ENCODE results near the gene PET100.

PET100 gene, protein sequence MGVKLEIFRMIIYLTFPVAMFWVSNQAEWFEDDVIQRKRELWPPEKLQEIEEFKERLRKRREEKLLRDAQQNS

DNA sequence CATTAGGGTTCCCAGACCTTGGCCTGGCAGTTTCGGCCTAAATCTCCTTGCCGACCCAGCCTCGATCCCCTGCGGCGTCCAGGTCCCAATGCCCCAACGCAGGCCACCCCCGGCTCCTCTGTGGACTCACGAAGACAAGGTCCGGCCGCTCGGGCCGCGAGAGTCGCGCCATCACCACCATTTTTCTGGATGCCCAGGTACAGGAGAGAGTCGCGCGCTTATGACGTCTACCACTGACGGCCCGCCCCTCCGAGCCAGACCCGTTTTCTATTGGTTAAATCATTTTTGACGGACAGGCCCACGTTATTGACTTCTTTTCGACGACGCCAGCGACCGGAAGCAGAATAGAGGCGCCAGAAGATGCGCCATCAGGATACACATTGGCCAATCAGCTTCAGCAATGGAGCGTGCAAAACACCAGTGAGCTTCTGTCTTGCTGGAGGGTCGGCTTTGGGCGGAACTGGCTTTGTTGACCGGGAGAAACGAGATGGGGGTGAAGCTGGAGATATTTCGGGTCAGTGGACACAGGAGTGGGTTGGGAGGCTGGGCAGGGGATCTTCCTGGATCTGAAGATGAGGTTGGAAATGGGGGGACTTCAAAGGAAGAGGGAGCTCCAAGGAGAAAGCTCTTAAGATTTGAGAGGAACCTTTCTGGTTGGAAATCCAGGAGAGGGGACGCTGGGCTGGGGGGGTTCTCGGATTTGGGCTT is at the start of gene PET100, which contains the start of gene XAB2:
Gene PET100 (plus strand): TSS at position 447 of the 708 bp plus-strand sequence. CDS start 41 bp downstream, at position 488.
Gene XAB2 (minus strand): TSS at position 199 of the 708 bp plus-strand sequence. CDS start 18 bp downstream, at position 181.
- DNase-seq, result peak; percentile 99

DNA sequence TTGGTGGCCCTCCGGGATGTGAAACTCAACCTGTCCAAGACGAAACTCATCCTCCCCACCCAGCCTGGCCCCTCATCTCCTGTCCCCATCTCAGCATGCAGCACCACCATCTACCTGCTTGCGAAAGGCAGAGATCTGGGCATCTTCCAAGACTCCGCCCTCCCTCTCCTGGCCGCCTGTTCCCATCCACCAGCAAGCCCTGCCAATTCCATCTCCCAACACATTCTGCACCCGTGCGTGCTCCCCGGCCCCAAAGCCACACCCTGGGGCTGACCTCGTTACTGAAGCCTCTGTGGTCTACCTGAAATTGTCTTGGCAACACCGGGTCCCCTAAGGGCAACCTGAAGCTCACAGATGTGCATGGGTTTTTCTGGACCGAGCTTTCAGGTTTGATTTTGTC is 47.1 kb upstream of the PET100 start:
- no peak for DNase-seq

DNA sequence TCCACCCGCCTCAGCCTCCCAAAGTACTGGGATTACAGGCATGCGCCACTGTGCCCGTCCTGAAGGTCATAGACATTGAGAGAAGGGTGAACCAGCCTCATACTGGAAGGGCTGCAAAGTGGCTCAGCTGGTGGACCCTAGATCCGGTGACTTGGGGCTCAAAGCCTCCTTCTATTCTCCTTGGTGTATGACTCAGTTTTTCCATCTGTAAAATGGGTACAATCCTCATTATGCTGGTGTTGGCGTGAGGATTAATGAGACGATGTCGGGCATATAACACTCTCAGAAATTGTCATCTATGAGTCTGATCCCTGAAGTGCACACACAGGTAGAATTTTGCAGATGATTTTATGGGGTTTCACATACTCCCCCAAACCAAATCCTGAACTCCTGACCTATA is 39.8 kb upstream of the PET100 start:
- DNase-seq, result no peak

DNA sequence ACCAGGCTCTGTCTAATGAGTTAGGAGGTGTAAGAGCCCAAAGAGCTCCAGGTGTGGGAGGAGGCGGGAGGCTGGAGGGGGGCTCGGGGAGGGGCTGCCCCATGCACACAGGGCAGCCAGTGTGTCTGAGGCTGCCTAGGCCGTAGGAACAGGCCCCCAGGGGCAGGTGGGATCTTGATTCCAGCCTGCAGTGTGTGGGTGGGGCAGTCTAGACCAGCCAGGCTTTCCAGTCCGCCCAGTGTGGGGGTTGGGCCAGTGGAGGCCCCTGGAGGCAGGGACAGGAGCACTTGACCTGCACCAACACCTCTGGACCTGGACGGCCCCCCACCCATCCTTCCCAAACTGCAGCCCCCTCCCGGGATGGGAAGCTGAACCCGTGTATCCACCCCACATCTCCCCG is 39.3 kb upstream of the PET100 start:
- no peak for DNase-seq

DNA sequence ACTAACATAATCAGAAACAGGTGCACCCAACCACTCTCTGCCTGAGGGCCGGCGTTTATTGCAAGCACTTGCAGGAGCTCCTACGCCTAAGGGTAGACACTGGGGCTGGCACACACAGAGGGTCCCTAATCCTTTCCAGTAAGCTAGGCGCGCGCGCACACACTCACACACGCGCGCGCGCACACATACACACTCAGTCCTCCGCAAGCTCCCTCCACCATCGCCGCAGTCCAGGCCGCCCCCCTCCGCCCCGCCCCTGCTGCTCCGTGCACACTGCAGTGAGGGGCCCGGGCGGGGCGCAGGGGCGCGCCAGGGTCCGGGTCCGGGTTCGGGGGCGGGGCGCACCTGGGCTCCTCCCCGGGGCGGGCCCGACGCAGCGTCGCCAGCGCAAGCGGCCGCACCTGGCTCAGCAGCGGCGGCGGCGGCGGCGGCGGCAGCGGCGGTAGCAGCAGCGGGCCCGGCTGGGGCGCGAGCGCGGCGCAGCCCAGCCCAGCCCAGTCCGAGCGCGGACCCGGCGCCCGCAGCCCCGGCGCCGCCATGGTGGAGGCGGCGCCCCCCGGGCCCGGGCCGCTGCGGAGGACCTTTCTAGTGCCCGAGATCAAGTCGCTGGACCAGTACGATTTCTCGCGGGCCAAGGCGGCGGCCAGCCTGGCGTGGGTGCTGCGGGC is 34.0 kb upstream of the PET100 start, which contains the start of gene CAMSAP3:
Gene CAMSAP3 (plus strand): TSS at position 398 of the 668 bp plus-strand sequence. CDS start 140 bp downstream, at position 538.
- no peak for DNase-seq

DNA sequence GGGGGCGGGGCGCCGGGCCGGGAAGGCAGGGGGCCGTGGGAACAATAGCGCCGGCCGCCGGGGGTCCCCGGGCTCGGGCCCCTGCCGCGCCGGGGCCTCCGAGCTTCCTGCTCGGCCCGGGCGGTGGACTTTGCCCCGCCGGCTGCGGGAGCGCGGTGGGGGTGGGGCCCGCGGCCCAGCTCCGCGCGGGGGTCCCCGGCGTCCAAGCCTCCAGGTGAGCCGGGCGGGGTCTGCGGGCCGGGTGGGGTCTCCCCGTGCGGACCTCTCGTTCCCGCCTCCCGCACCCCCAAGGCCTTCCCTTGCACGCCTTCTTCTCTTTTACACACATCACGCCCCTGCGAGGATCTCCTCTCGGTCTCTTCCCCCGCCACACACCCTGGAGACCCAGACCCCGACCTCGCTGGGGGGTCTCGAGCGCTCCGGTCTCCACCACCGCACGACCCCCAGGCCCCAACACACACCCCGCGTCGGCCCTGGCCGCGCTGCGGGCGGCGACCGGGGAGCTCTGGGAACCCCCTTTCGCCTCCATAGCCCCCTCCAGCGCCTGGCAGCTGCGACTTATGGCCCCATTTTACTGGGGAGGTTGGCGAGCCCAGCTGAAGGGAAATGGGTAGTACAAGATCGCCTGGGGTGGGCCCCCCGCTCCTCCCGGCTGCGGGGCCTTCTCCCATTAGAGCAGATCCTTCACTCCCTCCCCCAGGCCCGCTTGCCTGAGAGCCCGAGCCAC is 33.2 kb upstream of the PET100 start:
- no peak for DNase-seq

DNA sequence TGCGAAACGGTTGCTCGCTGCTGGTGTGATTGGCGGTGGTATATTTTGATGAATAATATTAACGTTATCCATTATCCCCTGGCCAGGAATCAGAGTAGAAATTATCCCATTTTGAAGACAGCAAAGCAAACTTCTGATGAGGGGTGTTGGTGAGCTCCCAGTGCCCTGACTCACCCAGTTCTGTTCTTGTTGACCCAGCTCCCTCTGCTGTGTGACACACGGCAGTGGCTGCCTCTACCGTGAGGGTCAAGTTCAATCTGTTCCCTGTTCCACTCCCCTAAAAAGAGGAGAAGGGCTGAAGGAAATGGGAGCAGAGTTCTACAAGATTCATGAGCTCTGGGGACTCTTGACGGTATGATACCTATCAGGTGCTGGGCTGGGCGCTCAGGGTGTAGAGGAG is 31.9 kb upstream of the PET100 start:
- no peak for DNase-seq

DNA sequence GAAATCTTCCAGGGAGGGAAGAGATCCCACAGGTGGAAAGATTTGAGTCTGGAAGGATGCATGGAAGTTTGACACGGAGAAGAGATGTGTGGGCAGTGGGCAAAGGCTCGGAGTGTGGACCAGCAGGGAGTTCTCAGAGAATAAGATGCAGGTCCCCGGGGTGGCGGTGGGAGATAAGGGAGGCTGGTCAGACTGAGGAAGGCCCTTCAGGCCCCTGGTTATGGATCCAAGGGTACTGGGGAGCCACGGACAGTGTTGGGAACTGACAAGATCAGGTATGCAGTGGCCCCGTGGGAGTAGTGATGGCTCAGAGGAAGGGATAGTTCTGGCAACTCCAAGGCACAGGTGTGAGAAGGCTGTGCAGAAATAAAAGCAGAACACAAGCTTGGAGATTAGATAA is 31.4 kb upstream of the PET100 start:
- no peak for DNase-seq

DNA sequence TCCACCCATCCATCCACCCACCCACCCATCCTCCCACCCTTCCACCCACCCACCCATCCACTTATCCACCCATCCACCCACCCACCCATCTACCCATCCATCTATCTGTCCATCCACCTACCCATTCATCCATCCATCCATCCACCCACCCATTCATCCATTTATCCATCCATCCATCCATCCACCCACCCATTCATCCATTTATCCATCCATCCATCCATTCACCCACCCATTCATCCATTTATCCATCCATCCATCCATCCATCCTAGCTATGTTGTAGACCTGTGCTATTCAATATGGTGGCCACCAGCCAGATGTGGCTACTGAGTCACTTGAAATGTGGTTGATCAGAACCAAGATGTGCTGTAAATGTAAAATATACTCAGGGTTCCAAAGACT is 28.9 kb upstream of the PET100 start:
- no peak for DNase-seq

DNA sequence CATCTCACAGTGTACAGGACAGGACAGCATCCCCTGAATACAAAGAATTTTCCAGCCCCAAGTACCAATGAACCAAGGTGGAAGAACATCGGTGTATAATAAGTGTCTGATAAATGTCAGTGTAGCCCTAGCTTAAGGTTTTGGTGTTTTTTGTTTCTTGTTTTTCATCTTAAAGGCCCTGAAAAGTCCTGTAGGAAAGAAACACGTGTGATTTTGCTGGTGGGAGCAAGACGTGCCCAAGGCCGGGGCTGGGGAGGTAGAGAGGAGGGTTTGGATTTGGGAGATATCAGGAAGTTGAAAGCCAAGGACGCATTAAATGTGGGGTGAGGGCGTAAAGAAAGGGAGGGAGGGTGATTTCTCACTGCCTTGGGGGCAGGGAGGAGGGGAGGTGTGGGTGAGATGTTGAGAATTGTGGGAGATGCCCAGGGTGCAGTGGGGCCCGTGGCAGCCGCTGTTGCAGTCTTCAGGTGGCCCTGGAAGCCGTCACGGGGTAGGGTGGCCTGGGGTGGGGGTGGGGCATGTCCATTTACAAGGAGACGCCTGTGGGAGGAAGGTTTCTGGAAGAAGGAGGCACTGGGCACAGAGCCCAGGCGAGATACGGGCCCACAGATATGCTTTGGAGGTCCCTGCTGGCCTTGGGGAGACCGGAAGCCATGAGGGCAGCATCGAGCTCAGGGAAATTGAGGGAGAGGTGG is 27.2 kb upstream of the PET100 start:
- DNase-seq, result no peak

DNA sequence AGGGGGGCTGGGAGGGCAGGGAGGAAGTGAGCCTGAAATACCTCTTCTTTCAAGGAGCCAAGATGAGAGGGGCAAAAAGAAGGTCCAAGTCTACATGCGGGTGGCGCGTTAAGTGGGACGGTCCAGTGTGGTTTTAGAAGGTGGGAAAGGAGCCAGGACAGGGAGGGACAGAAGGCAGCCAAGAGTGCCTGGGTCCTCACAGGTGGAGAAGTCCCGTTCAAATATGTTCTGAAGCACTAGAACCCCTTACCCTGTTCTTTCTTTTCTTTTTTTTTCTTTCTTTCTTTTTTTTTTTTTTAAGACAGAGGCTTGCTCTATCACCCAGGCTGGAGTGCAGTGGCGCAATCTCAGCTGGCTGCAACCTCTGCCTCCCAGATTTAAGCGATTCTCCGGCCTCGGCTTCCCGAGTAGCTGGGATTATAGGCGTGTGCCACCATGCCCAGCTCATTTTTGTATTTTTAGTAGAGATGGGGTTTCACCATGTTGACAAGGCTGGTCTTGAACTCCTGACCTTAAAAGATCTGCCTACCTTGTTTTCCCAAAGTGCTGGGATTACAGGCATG is 26.6 kb upstream of the PET100 start:
- DNase-seq, result no peak

DNA sequence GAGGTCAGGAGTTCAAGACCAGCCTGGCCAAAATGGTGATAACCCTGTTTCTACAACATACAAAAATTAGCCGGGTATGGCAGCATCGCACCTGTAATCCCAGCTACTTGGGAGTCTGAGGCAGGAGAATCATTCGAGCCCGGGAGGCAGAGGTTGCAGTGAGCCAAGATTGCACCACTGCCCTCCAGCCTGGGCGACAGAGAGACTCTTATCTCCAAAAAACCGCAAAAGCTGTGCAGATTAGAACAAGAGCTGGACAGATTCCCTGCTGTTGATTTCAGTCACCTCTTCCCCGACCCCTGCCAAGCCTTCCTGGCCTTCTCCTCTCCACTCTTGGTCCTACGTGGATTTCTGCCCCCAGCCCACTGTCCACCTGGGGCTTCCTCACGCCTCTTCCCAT is 25.7 kb upstream of the PET100 start:
- DNase-seq, result no peak

DNA sequence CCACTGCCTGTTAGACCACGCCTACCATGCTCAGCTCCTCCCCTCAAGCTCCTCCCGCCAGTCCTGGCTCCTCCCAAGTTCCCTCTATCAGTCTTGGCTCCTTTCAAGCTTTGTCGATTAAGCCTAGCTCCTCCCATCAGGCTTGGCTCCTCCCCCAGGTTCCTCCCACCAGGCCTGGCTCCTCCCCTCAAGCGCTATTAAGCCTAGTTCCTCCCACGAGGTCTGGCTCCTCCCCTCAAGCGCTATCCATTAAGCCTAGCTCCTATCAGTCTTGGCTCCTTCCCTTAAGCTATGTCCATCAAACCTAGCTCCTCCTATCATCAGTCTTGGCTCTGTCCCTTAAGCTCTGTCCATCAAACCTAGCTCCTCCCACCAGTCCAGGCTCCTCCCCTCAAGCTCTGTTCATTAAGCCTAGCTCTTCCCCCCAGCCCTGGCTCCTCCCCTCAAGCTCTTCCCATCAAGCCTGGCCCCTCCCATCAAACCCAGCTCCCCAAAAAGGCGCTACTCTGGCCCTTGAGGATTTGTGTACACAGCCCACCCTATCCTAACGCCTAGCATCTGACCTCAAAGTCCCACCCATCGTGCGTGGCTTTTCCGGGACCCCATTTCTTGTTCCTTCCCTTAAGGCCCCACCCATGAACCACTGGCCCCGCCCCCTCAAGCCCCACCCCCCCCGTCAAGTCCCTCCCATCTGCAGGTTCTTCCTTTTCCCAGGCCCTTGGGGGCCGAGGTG is 23.9 kb upstream of the PET100 start:
- no peak for DNase-seq

DNA sequence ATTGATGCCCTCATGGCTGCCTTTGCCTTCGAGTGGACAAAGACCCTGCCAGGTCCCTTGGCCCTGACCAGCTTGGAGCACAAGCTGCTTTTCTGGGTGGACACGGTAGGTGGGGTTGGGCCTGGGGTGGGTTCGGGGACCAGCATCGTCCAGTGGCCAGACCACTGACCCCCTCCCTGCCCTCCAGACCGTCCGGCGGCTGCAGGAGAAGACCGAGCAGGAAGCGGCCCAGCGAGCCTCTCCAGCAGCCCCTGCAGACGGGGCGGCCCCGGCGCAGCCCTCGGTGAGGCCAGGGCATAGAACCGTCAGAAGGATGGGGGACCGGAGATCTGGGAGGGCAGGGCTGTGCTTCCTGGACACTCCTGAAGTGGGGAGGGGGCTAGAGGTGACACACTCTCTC is 23.3 kb upstream of the PET100 start:
- no peak for DNase-seq

DNA sequence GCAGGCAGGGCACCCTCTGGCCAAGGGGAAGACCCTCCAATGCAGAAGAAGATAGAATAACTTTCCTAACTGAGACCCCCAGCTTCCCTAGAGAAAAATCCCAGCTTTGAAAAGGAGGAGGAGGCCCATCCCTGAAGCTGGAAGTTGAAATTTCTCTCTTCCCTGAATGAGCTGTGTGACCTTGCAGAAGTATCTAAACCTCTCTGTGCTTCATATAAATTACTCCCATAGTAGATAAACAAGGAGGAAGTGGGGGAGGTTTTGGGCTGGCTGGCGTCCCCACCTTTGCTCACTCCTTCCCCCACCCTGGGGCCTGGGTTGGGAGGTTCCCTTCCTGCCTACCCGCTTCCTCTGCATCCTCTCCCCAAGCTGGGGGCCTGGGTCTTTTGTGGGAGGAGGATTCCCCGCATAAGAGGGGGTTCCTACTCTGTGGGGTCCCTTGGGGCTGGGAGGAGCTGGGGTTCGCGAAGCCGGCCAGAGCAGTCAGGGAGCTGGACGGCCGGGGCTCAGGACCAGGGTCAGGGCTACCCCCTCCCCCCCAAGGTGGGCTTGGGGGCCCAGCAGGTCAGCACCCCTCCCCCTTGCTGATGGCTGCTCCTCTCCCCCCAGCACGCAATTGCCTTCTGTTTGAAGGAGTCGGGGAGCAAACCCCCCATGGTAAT is 22.2 kb upstream of the PET100 start:
- no peak for DNase-seq

DNA sequence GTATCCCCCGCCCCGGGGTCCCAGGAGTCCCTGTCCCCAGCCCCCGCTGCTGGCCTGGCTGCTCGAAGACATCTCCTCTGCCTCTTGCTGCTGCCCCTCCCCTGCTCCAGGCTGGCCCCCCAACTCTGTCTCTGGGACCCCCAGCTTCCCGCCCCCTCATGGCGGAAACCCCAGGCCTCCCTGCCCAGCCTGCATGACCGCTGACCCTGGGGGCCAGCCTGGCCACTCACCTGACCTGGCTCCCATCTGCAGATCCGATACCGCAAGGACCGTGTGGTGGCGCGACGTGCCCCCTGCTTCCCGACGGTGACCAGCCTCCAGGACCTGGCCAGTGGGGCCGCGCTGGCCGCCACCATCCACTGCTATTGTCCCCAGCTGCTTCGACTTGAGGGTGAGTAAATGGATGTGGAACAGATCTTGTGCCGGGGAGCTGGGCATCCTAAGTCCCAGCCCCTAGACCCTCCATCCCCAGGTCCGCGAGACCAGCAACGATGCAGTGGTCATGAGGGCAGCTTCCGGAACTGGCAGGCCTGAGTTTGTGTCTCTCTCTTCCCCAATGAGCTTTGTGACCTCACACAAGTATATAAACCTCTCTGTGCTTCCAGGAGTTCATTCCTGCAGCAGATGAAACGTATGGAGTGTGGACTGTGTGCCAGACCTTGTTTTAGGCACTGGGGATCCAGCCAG is 21.6 kb upstream of the PET100 start:
- DNase-seq, result no peak

DNA sequence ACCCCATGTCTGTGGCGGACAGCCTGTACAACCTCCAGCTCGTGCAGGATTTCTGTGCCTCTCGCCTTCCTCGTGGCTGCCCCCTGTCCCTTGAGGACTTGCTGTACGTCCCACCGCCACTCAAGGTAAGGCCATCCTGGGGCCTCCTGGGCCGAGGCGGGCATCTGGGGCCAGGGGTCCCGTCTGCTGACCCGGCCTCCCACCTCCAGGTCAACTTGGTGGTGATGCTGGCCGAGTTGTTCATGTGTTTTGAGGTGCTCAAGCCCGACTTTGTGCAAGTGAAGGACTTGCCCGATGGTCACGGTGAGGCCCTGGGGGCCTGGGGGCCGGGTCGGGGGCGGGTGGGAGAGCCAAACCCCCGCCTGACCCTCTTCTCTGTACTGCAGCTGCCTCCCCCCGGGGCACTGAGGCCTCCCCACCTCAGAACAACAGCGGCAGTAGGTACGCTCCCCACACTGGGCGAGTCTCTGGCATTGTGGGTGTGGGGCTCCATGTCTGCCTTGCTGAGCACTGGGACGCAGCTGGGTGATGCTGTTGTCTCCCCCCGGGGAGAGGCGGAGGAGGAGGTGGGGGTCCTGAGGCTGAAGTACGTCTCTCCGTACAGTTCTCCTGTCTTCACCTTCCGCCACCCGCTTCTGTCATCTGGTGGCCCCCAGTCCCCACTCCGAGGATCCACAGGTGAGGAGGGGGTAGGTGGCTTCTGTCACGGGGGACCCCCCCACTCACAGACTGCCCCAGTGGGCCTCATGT is 18.9 kb upstream of the PET100 start:
- DNase-seq, result no peak

DNA sequence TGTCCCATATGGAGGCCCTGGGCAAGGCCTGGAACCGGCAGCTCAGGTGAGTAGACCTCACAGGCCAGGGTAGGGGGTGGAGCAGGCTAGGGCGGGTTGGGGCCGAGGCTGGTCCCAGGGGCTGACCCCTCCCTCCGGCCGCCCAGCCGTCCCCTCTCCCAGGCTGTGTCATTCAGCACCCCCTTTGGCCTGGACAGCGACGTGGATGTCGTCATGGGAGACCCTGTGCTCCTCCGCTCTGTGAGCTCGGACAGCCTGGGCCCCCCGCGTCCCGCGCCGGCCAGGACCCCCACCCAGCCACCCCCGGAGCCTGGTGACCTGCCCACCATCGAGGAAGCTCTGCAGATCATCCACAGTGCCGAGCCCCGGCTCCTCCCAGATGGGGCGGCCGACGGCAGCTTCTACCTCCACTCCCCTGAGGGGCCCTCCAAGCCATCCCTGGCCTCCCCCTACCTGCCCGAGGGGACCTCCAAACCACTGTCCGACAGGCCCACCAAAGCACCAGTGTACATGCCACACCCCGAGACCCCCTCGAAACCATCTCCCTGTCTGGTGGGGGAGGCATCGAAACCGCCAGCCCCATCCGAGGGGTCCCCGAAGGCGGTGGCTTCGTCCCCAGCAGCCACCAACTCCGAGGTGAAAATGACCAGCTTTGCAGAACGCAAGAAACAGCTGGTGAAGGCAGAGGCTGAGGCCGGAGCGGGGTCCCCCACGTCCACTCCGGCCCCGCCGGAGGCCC is 17.9 kb upstream of the PET100 start:
- DNase-seq, result no peak

Measured in kidney glomerular epithelial cell (primary cell).